Hematopoietic multipotent progenitor cell treated with erythropoietin and hydrocortisone succinate and interleukin-3 and kit ligand, for 6 days (in vitro differentiated cells): ENCODE measurements around the gene ZNF213.

Source experiments
- DNase-seq: peaks from one replicate; pipeline ENCODE4 v3.0.0-alpha.2; 2015

ZNF213 gene

GRCh38 chr16:3134338-3135125 lies at the start of gene ZNF213:
Gene ZNF213 (plus strand): TSS chr16:3135029. CDS start chr16:3137281, 2,252 bp downstream.
- peak; percentile 100 for DNase-seq

GRCh38 chr16:3085868-3086595 lies 48.8 kb upstream of the ZNF213 start:
- DNase-seq: no peak

- DNase-seq: peak; percentile 48
Observed at GRCh38 chr16:3086596-3087242, 48.1 kb upstream of the ZNF213 start.

GRCh38 chr16:3087243-3088235 lies 47.3 kb upstream of the ZNF213 start:
- DNase-seq: peak; percentile 47

- no peak for DNase-seq
Observed at GRCh38 chr16:3088450-3088849, 46.4 kb upstream of the ZNF213 start.

DNA sequence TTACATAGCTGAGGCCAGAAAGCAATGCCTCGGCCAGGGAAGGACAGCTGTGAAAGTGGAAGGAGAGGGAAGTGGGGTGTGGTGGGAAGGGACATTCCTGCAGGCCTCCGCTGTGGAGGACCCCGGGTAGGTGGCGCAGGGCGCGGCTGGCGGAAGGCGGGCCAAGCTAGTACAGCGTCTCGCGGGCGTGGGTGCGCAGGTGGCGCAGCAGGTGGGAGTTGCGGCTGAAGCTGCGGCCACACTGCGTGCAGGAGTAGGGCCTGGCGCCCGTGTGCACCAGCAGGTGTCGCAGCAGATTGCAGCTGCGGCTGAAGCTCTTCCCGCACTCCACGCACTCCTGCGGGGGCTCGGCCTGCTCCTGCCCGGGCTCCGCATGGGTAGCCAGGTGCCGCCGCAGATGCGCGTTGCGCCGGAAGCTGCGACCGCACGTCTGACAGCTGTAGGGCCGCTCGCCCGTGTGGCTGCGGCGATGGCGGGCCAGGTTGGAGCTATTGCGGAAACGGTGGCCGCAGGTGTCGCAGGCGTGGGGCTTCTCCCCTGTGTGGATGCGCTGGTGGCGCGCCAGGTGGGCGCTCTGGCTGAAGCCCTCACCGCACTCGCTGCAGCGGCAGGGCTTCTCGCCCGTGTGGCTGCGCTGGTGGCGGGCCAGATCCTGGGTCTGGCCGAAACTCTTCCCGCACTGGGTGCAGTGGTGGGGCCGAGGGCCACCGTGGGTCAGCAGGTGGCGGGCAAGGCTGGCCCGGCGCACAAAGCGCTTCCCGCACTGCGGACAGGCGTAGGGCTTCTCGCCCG lies 45.7 kb upstream of the ZNF213 start:
- no peak for DNase-seq

GRCh38 chr16:3089717-3090592 lies 44.9 kb upstream of the ZNF213 start:
- DNase-seq: no peak

DNA sequence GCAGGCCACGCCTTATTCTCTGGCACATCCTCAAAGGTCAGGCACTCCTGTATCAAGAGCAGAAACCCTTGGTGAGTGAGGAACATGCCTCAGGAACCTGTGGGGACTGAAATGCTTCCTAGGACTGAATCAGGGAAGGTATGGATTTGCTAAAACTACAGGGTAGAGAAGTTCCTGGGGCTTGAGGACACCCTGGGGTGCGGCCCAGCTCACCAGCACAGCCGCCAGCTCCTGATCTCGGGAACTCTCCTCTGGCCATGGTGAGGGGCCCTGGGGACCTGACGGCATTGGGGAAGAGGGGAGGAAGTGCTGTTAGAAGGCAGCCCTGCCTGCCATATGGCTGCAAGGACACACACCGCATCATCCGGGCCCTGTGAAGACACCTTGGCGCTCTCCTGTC lies 43.3 kb upstream of the ZNF213 start:
- no peak for DNase-seq

DNA sequence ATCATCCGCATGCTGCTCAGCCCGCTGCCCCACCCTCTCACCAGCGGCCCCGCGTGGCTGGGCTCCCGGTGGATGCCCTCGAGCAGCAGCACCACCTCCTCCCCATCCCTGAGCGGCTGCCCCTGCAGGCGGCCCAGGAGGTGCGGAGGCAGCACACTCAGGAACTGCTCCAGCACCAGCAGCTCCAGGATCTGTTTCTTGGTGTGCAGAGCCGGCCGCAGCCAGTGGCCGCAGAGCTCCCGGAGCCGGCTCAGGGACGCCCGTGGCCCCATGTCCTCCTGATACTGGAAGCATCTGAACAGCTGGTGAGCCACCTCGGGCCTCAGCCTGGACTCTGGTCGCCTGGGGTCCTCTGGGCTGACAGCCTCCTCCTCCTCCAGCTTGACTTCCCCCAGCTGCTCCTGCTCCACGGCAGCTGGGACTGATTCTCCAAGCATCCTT lies 42.3 kb upstream of the ZNF213 start:
- no peak for DNase-seq

GRCh38 chr16:3094289-3095027 lies 40.4 kb upstream of the ZNF213 start:
- peak; percentile 78 for DNase-seq

- peak; percentile 88 for DNase-seq
Observed at GRCh38 chr16:3095869-3096268, 39.0 kb upstream of the ZNF213 start.

DNA sequence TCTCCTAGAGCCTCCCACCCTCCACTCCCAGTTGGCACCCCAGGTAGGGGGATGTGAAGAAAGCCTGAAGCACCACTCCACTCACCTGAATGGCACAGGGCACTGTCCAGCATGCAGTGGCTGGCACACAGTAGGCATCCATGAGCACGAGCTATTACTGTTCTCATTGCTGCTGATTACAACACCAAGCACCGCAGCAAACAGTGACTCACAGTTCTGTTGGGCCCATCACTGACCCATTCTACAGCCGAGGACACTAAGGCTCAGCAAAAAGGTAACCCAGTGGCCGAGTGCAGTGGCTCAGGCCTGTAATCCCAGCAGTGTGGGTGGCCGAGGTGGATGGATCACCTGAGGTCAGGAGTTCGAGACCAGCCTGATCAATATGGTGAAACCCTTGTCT lies 38.5 kb upstream of the ZNF213 start:
- no peak for DNase-seq

- no peak for DNase-seq
Observed at GRCh38 chr16:3097266-3097665, 37.6 kb upstream of the ZNF213 start.

DNA sequence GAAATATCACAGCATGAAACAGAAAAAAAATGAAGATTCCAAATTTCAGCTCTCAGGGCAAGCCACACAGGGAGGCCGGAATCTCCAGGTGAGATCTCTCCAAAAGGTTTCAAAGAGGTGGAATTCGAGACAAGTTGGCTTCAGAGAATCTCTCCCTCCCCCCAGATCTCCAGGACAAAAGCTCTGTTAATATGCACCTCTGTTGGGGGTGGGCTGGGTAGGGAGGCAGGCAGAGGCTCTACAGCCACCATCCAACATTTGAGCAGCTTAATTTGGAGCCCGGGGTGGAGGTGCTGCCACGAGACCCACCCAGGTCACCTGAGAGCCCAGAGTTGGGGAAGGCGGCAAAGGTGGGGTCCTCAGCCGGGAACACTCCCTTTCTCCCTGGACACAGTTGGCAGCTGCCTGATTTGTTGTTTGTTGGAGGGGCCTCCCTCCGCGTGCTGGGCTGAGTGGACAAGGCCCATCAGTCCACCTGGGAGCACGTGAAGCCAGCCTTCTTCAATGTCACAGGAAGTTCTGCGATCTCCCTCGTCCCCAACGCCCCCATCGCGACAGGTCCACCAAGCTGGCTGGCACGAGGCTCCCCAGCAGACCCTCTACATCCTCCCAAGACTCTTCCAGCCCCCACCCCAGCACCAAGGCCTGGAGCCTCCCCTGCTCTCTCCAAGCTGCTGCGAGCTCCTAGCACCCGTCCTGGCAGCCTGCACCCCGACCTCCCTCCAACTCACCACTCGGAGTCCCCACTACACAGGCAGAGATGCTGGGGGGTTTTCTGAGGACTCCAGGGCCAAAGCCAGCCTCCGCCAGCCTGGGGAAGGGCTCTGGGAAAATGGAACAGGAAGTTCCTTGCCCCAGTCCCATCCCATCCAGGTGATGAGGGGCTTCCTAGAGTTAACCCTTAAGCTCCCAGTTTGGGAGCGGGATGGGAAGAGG lies 36.1 kb upstream of the ZNF213 start, which contains the start of gene ZSCAN10:
Gene ZSCAN10 (minus strand): TSS at position 836 of the 936 bp plus-strand sequence. CDS start 6,357 bp downstream, outside the sequence.
- DNase-seq: no peak

- no peak for DNase-seq
Observed at GRCh38 chr16:3099395-3099731, 35.5 kb upstream of the ZNF213 start.

GRCh38 chr16:3099732-3100499 lies 34.9 kb upstream of the ZNF213 start:
- DNase-seq: peak; percentile 99

GRCh38 chr16:3101018-3101840 lies 33.6 kb upstream of the ZNF213 start:
- peak; percentile 90 for DNase-seq
